ENCODE measurements around the gene KCNQ1. TPM values are rescaled to one million over a fixed set of nuclear protein-coding genes. Genes with fewer than 3 reads are reported as not detected.

The KCNQ1 gene
- total RNA-seq, 3 donors from 2014 or later (not counting 1 experiment from before 2014, with no cell fraction given) = 1.9 to 7.8 (median 3.3) TPM

GRCh38 chr11:2838091-2838490, 393.3 kb downstream of the KCNQ1 start:
- WGBS (ENCODE audit: insufficient coverage) = 50% methylated on average over 11 of the region's 11 CpGs
- Mint-ChIP-seq H3K4me3 (no peak overlapping the region), H3K36me3 (no peaks in the 10 kb centered on the region), H3K27me3 (ENCODE audit: low read depth in 2 of 2) (peaks cover 0 to 10% of the 10 kb centered on the region in 2 donors), H3K27ac (no peak overlapping the region), H3K4me1 (no peaks in the 10 kb centered on the region), H3K9me3 (no peaks in the 10 kb centered on the region)
- no peaks in the 10 kb centered on the region for H3K36me3 ChIP-seq (ENCODE audit: control insufficient read depth, insufficient read depth, low read length)
- intact Hi-C loops (cut with micrococcal nuclease) = no loop called here
- no peaks in the 10 kb centered on the region for H3K4me1 ChIP-seq (ENCODE audit: control insufficient read depth, insufficient read depth, low read length)
- no peak for TF ChIP-seq CTCF (IDR thresholded peaks at IDR 0.05)
- DNase-seq = no peak
- H3K27me3 ChIP-seq (ENCODE audit: control insufficient read depth, insufficient read depth, low read length) = no peaks in the 10 kb centered on the region
- ATAC-seq = no peak
- no peaks in the 10 kb centered on the region for H3K9me3 ChIP-seq (ENCODE audit: control insufficient read depth, insufficient read depth, low read length)
- no peak overlapping the region for H3K4me3 ChIP-seq (ENCODE audit: low read length)
- H3K27ac ChIP-seq (ENCODE audit: low read length) = no peak overlapping the region

GRCh38 chr11:2838676-2839294, 394.0 kb downstream of the KCNQ1 start:
- Histone ChIP-seq H3K9me3 (ENCODE audit: control insufficient read depth, insufficient read depth, low read length) (no peaks in the 10 kb centered on the region), H3K36me3 (ENCODE audit: control insufficient read depth, insufficient read depth, low read length) (no peaks in the 10 kb centered on the region), H3K4me1 (ENCODE audit: control insufficient read depth, insufficient read depth, low read length) (no peaks in the 10 kb centered on the region), H3K27me3 (ENCODE audit: control insufficient read depth, insufficient read depth, low read length) (no peaks in the 10 kb centered on the region), H3K4me3 (ENCODE audit: low read length) (no peak overlapping the region), H3K27ac (ENCODE audit: low read length) (no peak overlapping the region)
- H3K9me3 Mint-ChIP-seq = no peaks in the 10 kb centered on the region
- no peak overlapping the region for H3K4me3 Mint-ChIP-seq
- no peaks in the 10 kb centered on the region for H3K4me1 Mint-ChIP-seq
- DNase-seq (no peak), ATAC-seq (no peak)
- peaks cover 0 to 10% of the 10 kb centered on the region in 2 donors for H3K27me3 Mint-ChIP-seq (ENCODE audit: low read depth in 2 of 2)
- intact Hi-C loops (cut with micrococcal nuclease) = no loop called here
- no peak for TF ChIP-seq CTCF (IDR thresholded peaks at IDR 0.05)
- H3K27ac Mint-ChIP-seq = no peak overlapping the region
- 87% methylated on average over 25 of the region's 25 CpGs for WGBS (ENCODE audit: insufficient coverage)
- H3K36me3 Mint-ChIP-seq = no peaks in the 10 kb centered on the region

- Mint-ChIP-seq H3K27me3 (ENCODE audit: low read depth in 2 of 2) (peaks cover 0 to 10% of the 10 kb centered on the region in 2 donors), H3K4me3 (no peak overlapping the region), H3K36me3 (no peaks in the 10 kb centered on the region), H3K4me1 (no peaks in the 10 kb centered on the region), H3K27ac (no peak overlapping the region), H3K9me3 (no peaks in the 10 kb centered on the region)
- Histone ChIP-seq H3K27me3 (ENCODE audit: control insufficient read depth, insufficient read depth, low read length) (no peaks in the 10 kb centered on the region), H3K27ac (ENCODE audit: low read length) (no peak overlapping the region), H3K36me3 (ENCODE audit: control insufficient read depth, insufficient read depth, low read length) (no peaks in the 10 kb centered on the region), H3K4me3 (ENCODE audit: low read length) (no peak overlapping the region), H3K4me1 (ENCODE audit: control insufficient read depth, insufficient read depth, low read length) (no peaks in the 10 kb centered on the region), H3K9me3 (ENCODE audit: control insufficient read depth, insufficient read depth, low read length) (no peaks in the 10 kb centered on the region)
- 90% methylated on average over 23 of the region's 23 CpGs for WGBS (ENCODE audit: insufficient coverage)
- DNase-seq (no peak), ATAC-seq (no peak)
- intact Hi-C loops (cut with micrococcal nuclease) = no loop called here
- TF ChIP-seq CTCF (IDR thresholded peaks at IDR 0.05) = no peak
These were observed 394.7 kb downstream of the KCNQ1 start for GRCh38 chr11:2839395-2839943.
